Measurements from ENCODE around the gene AHSA1. TPM values are rescaled to one million over a fixed set of nuclear protein-coding genes. Genes with fewer than 3 reads are reported as not detected.

Gene AHSA1
- polyA plus RNA-seq, 1 donor (not counting 4 experiments of a cell fraction or from before 2014, with no cell fraction given), result 247 TPM

GRCh38 chr14:77459072-77459723 is 1.3 kb downstream of the AHSA1 start:
- peak overlapping the region; percentile 97 for H3K4me2 ChIP-seq (ENCODE audit: control insufficient read depth, extremely low read depth, insufficient read depth, low read depth, low read length)
- no peaks in the 10 kb centered on the region for H3K9me1 ChIP-seq (ENCODE audit: control insufficient read depth, extremely low read depth, insufficient read depth, low read length)
- peaks cover 49% of the 10 kb centered on the region for H3K79me2 ChIP-seq (ENCODE audit: control insufficient read depth, insufficient read depth, low read length)
- dilution Hi-C loops (cut with MboI; ENCODE audit: extremely low pct_ligation_motif_present, low sequenced_read_pairs), result no loop called here
- no peak for TF ChIP-seq EZH2 (IDR thresholded peaks at IDR 0.05; ENCODE audit: low read length)
- TF ChIP-seq, protein P1, sequence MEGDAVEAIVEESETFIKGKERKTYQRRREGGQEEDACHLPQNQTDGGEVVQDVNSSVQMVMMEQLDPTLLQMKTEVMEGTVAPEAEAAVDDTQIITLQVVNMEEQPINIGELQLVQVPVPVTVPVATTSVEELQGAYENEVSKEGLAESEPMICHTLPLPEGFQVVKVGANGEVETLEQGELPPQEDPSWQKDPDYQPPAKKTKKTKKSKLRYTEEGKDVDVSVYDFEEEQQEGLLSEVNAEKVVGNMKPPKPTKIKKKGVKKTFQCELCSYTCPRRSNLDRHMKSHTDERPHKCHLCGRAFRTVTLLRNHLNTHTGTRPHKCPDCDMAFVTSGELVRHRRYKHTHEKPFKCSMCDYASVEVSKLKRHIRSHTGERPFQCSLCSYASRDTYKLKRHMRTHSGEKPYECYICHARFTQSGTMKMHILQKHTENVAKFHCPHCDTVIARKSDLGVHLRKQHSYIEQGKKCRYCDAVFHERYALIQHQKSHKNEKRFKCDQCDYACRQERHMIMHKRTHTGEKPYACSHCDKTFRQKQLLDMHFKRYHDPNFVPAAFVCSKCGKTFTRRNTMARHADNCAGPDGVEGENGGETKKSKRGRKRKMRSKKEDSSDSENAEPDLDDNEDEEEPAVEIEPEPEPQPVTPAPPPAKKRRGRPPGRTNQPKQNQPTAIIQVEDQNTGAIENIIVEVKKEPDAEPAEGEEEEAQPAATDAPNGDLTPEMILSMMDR (optimal IDR thresholded peaks at IDR 0.05 in 1 of 3, IDR thresholded peaks at IDR 0.05 in 1 of 3, conservative IDR thresholded peaks at IDR 0.05 in 1 of 3; ENCODE audit: extremely low read depth in 1 of 3, insufficient read depth in 2 of 3, low read length in 3 of 3), result peak; percentile 55 to 79 (median 68)
- DNase-seq (ENCODE audit: low read depth, low spot score), result peak; percentile 35
- FAIRE-seq, result no peak
- no peaks in the 10 kb centered on the region for H3K27me3 ChIP-seq (ENCODE audit: control insufficient read depth, extremely low read depth, insufficient read depth, low read length)
- peak overlapping the region; percentile 94 for H3K9ac ChIP-seq (ENCODE audit: control insufficient read depth, extremely low read depth, insufficient read depth, low read length)
- peaks cover 20 to 22% of the 10 kb centered on the region in 2 experiments for H3K36me3 ChIP-seq (ENCODE audit: control insufficient read depth in 2 of 2, extremely low read depth in 1 of 2, insufficient read depth in 2 of 2, low read length in 2 of 2)
- peak overlapping the region; percentile 94 for H3K27ac ChIP-seq (ENCODE audit: control insufficient read depth, insufficient read depth, low read length)
- H4K20me1 ChIP-seq (ENCODE audit: control insufficient read depth, extremely low read depth, insufficient read depth, low read length), result peaks cover 9% of the 10 kb centered on the region
- H3K9me3 ChIP-seq (ENCODE audit: control insufficient read depth, low read depth, low read length), result no peaks in the 10 kb centered on the region
- peak overlapping the region; percentile 83 to 87 (median 85) for H3K4me3 ChIP-seq (ENCODE audit: control insufficient read depth in 2 of 3, extremely low read depth in 1 of 3, insufficient read depth in 2 of 3, low read depth in 1 of 3, low read length in 3 of 3)
- H2AFZ ChIP-seq (ENCODE audit: control insufficient read depth, low read length), result no peak overlapping the region
- peaks cover 7% of the 10 kb centered on the region for H3K4me1 ChIP-seq (ENCODE audit: control insufficient read depth, extremely low read depth, insufficient read depth, low read length)

GRCh38 chr14:77467801-77468200 is 9.9 kb downstream of the AHSA1 start:
- Histone ChIP-seq H3K4me2 (ENCODE audit: control insufficient read depth, extremely low read depth, insufficient read depth, low read depth, low read length) (no peak overlapping the region), H4K20me1 (ENCODE audit: control insufficient read depth, extremely low read depth, insufficient read depth, low read length) (no peaks in the 10 kb centered on the region), H3K4me1 (ENCODE audit: control insufficient read depth, extremely low read depth, insufficient read depth, low read length) (no peaks in the 10 kb centered on the region), H3K9ac (ENCODE audit: control insufficient read depth, extremely low read depth, insufficient read depth, low read length) (no peak overlapping the region), H3K27ac (ENCODE audit: control insufficient read depth, insufficient read depth, low read length) (no peak overlapping the region), H3K27me3 (ENCODE audit: control insufficient read depth, extremely low read depth, insufficient read depth, low read length) (no peaks in the 10 kb centered on the region), H2AFZ (ENCODE audit: control insufficient read depth, low read length) (no peak overlapping the region), H3K9me1 (ENCODE audit: control insufficient read depth, extremely low read depth, insufficient read depth, low read length) (no peaks in the 10 kb centered on the region), H3K36me3 (ENCODE audit: control insufficient read depth in 2 of 2, extremely low read depth in 1 of 2, insufficient read depth in 2 of 2, low read length in 2 of 2) (peaks cover 25 to 29% of the 10 kb centered on the region in 2 experiments), H3K79me2 (ENCODE audit: control insufficient read depth, insufficient read depth, low read length) (no peaks in the 10 kb centered on the region), H3K4me3 (ENCODE audit: control insufficient read depth in 2 of 3, extremely low read depth in 1 of 3, insufficient read depth in 2 of 3, low read depth in 1 of 3, low read length in 3 of 3) (no peak overlapping the region), H3K9me3 (ENCODE audit: control insufficient read depth, low read depth, low read length) (no peaks in the 10 kb centered on the region)
- dilution Hi-C loops (cut with MboI; ENCODE audit: extremely low pct_ligation_motif_present, low sequenced_read_pairs), result no loop called here
- TF ChIP-seq, protein P1 (optimal IDR thresholded peaks at IDR 0.05 in 1 of 3, IDR thresholded peaks at IDR 0.05 in 1 of 3, conservative IDR thresholded peaks at IDR 0.05 in 1 of 3; ENCODE audit: extremely low read depth in 1 of 3, insufficient read depth in 2 of 3, low read length in 3 of 3), result no peak
- TF ChIP-seq EZH2 (IDR thresholded peaks at IDR 0.05; ENCODE audit: low read length), result no peak
- no peak for FAIRE-seq
- no peak for DNase-seq (ENCODE audit: low read depth, low spot score)

All from keratinocyte (primary cell).